Activated naive CD4-positive, alpha-beta T cell treated with anti-CD3 and anti-CD28 coated beads for 36 hours (primary cell): ENCODE results near the gene ZFHX3. TPM values are rescaled to one million over a fixed set of nuclear protein-coding genes. Genes with fewer than 3 reads are reported as not detected.

Experiments
- CTCF ChIA-PET: fragments of 350-600 bp; sonication (Branson Sonifier 250); formaldehyde crosslinking; loops from one replicate; lab custom pipeline; 2021; ENCODE audit warnings: antibody characterized with exemption; lab: Charles Lee
- DNase-seq: peaks from one replicate; pipeline ENCODE4 v3.0.0-alpha.2; 2020
- H3K27ac Mint-ChIP-seq: one replicate; pipeline ENCODE4 v1.8.0; 2021; ENCODE audit warnings: mild to moderate bottlenecking, mixed read lengths
- H3K27me3 Mint-ChIP-seq: one replicate; pipeline ENCODE4 v1.8.0; 2021; ENCODE audit warnings: low read depth, mixed read lengths
- H3K36me3 Mint-ChIP-seq: one replicate; pipeline ENCODE4 v1.8.0; 2021; ENCODE audit warnings: low read depth, mixed read lengths
- H3K4me1 Mint-ChIP-seq: one replicate; pipeline ENCODE4 v1.8.0; 2021; ENCODE audit warnings: low read depth, mixed read lengths
- H3K4me3 Mint-ChIP-seq: one replicate; pipeline ENCODE4 v1.8.0; 2021; ENCODE audit warnings: mild to moderate bottlenecking, moderate library complexity, mixed read lengths
- H3K9me3 Mint-ChIP-seq: one replicate; pipeline ENCODE4 v1.8.0; 2021; ENCODE audit warnings: mixed read lengths
- intact Hi-C: fragments of 100-400 bp; cut with micrococcal nuclease; formaldehyde crosslinking; loops from one replicate; pipeline ENCODE4 v1.15.1; 2023
- total RNA-seq, 2 experiments: library from RNA; stranded (reverse); gene quantifications; one replicate each; pipeline ENCODE4 v1.2.3, GENCODE V29; 2021

Gene ZFHX3, protein sequence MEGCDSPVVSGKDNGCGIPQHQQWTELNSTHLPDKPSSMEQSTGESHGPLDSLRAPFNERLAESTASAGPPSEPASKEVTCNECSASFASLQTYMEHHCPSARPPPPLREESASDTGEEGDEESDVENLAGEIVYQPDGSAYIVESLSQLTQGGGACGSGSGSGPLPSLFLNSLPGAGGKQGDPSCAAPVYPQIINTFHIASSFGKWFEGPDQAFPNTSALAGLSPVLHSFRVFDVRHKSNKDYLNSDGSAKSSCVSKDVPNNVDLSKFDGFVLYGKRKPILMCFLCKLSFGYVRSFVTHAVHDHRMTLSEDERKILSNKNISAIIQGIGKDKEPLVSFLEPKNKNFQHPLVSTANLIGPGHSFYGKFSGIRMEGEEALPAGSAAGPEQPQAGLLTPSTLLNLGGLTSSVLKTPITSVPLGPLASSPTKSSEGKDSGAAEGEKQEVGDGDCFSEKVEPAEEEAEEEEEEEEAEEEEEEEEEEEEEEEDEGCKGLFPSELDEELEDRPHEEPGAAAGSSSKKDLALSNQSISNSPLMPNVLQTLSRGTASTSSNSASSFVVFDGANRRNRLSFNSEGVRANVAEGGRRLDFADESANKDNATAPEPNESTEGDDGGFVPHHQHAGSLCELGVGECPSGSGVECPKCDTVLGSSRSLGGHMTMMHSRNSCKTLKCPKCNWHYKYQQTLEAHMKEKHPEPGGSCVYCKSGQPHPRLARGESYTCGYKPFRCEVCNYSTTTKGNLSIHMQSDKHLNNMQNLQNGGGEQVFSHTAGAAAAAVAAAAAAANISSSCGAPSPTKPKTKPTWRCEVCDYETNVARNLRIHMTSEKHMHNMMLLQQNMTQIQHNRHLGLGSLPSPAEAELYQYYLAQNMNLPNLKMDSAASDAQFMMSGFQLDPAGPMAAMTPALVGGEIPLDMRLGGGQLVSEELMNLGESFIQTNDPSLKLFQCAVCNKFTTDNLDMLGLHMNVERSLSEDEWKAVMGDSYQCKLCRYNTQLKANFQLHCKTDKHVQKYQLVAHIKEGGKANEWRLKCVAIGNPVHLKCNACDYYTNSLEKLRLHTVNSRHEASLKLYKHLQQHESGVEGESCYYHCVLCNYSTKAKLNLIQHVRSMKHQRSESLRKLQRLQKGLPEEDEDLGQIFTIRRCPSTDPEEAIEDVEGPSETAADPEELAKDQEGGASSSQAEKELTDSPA (N-terminal part only)
- under 1 TPM; 0.44 to 0.72 TPM for total RNA-seq

DNA sequence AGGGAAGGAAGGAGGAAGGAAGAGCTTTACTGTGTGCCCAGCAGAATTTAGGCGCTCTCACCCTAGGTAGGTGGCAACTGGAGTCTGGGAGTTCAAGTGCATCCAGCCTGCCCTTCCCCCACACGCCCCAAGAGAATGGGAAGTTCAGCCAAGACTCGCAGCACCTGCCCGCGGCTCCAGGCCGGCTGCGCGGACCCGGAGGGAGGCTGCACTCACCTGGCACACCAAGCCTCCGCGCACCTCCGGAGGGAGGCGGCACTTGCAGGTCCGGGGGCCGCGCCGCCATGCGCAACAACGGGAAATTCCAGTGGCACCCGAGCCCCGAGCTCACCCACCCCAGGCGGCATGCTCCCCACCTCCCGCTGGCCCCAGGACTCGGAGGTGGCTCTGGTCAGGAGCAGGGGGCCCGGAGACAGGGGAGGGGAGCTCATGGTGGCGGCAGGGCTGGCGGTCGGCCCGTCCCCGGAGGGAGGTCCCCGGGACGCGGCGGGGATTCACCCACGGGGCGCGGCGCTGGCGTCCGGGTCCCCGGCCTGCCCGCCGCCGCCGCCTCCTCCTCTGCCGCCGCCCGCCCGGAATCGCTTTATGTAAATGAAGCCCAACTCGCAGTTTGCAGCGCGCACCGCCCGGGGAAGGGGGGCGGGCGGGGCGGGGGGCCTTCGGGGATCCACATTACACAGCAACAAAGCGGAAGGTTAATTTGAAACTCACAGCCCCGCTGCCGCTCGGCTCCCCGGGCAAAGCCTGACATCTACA is at the start of gene ZFHX3:
TSS of gene ZFHX3 (minus strand) at position 593 of the 756 bp plus-strand sequence. CDS start 87,983 bp downstream, outside the sequence.
- Mint-ChIP-seq H3K27ac (no peak within 1 kb of the TSS), H3K4me3 (peak within 1 kb of the TSS; percentile 46), H3K36me3 (no peaks in the 10 kb centered on the region), H3K4me1 (peaks cover 4% of the 10 kb centered on the region), H3K27me3 (peaks cover 24% of the 10 kb centered on the region), H3K9me3 (no peaks in the 10 kb centered on the region)
- intact Hi-C loops: loop anchor here (2.0 kb wide), 1 partner anchor 215 kb away; no protein-coding TSS in a partner anchor
- peak; percentile 57 for DNase-seq
- CTCF ChIA-PET: no interaction called here

DNA sequence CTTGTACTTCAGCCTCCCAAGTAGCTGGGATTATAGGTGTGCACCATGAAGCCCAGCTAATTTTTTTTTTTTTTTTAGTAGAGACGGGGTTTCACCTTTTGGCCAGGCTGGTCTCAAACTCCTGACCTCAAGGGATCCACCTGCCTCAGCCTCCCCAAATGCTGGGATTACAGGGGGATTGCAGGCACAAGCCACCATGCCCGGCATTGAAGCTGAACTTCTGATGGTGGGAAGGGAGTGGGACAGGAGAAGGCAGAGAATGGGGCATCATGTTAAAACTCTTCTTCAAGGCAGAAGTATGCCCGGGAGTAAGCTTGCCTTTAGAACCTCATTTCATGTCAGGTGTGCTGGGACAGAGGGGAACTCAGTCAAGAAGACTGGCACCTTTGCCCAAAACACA is 48.6 kb upstream of the ZFHX3 start:
- Mint-ChIP-seq H3K4me1 (peaks cover 6% of the 10 kb centered on the region), H3K27ac (no peak overlapping the region), H3K4me3 (no peak overlapping the region), H3K9me3 (no peaks in the 10 kb centered on the region), H3K27me3 (no peaks in the 10 kb centered on the region), H3K36me3 (peaks cover 1% of the 10 kb centered on the region)
- no peak for DNase-seq
- CTCF ChIA-PET: interaction anchor here (0.6 kb wide), 1 partner anchor 26 kb away, joined by 3 read pairs; no protein-coding TSS in a partner anchor
- intact Hi-C loops: no loop called here

DNA sequence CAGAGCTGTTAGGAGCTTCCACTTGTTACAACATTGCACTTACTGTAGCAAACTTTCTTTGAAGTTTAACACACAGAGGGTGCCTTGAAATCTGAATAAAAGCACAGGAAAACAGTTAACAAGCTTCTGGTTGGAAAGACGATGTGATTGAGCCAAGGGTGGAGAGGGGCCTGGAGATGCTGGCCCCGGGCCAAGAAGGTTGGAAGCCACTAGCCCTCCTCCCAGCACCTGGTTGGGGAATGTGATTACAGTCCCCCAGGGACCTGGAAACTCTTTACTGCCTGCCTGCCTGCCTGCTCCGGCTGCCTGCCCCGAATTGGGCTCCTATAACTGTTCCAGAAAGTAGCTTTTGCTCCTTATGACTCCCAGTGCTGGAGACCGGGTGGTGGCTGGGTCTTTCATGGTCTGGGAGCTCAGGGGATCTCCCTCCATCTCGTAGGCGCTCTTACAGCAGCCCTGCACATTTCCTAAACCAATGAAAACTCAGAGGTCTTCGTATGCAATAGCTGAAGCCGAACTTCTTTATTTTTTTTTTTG is 48.0 kb upstream of the ZFHX3 start:
- intact Hi-C loops: no loop called here
- CTCF ChIA-PET: interaction anchor here (0.6 to 0.7 kb wide), 2 partner anchors 27 to 263 kb away, joined by 3 read pairs; no protein-coding TSS in a partner anchor
- peaks cover 6% of the 10 kb centered on the region for H3K4me1 Mint-ChIP-seq

DNA sequence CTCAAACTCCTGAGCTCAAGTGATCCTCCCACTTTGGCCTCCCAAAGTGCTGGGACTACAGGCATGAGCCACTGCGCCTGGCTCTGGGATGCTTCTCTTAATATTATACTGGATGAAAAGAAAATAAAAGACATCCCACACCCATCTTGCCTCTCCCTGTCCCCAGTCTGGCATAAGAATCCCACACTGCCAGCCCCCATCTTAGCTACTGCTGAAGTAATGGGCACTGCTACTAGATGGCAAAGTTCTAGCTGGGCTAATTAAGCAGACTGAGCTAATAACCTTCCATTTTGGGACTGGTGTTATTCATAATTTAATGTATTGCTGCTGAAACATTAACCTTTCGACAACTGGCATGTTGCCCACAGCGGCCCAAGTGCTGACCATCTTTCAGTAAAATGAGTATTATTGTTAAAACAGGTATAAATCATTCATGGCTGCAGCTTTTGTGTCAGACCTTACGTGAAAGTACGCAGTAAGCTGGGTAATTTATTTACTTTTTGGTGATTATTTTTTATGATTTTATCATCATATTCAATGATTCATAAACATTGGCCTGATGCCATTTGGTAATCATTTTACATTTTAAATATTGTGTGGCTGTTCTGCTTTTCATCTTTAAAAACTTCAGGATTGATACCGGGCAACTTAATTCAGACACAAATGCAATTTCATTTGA is 47.4 kb upstream of the ZFHX3 start:
- CTCF ChIA-PET: interaction anchor here (0.7 kb wide), 1 partner anchor 263 kb away, joined by 3 read pairs; no protein-coding TSS in a partner anchor
- Mint-ChIP-seq H3K36me3 (peaks cover 1% of the 10 kb centered on the region), H3K27me3 (no peaks in the 10 kb centered on the region), H3K27ac (no peak overlapping the region), H3K9me3 (no peaks in the 10 kb centered on the region), H3K4me3 (no peak overlapping the region), H3K4me1 (peaks cover 6% of the 10 kb centered on the region)
- intact Hi-C loops: no loop called here
- DNase-seq: no peak

More for the DNA sequence above, 48.0 kb upstream of the ZFHX3 start:
- Mint-ChIP-seq H3K27me3 (no peaks in the 10 kb centered on the region), H3K4me3 (no peak overlapping the region), H3K27ac (no peak overlapping the region), H3K9me3 (no peaks in the 10 kb centered on the region), H3K36me3 (peaks cover 1% of the 10 kb centered on the region)
- no peak for DNase-seq

DNA sequence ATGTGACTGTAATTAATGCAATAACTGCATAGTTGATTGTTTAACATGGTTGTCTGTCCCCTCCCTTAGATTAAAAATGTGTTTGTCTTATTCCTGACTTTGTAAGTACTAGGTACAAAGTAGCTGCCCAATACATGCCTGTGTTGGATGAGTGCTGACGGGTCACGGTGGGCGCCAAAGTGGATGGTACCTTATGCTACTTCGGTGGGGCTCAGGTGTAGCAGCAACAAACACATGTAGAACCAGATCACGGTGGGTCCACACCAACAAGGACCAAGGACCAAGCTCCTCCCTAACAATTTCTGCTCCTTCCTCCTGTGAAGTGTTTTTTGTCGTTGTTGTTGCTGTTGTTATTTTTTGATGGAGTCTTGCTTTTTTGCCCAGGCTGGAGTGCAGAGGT is 46.4 kb upstream of the ZFHX3 start:
- H3K9me3 Mint-ChIP-seq: no peaks in the 10 kb centered on the region
- H3K4me3 Mint-ChIP-seq: no peak overlapping the region
- peaks cover 6% of the 10 kb centered on the region for H3K4me1 Mint-ChIP-seq
- H3K36me3 Mint-ChIP-seq: peaks cover 1% of the 10 kb centered on the region
- CTCF ChIA-PET: no interaction called here
- H3K27ac Mint-ChIP-seq: no peak overlapping the region
- H3K27me3 Mint-ChIP-seq: no peaks in the 10 kb centered on the region
- intact Hi-C loops: no loop called here
- DNase-seq: no peak

DNA sequence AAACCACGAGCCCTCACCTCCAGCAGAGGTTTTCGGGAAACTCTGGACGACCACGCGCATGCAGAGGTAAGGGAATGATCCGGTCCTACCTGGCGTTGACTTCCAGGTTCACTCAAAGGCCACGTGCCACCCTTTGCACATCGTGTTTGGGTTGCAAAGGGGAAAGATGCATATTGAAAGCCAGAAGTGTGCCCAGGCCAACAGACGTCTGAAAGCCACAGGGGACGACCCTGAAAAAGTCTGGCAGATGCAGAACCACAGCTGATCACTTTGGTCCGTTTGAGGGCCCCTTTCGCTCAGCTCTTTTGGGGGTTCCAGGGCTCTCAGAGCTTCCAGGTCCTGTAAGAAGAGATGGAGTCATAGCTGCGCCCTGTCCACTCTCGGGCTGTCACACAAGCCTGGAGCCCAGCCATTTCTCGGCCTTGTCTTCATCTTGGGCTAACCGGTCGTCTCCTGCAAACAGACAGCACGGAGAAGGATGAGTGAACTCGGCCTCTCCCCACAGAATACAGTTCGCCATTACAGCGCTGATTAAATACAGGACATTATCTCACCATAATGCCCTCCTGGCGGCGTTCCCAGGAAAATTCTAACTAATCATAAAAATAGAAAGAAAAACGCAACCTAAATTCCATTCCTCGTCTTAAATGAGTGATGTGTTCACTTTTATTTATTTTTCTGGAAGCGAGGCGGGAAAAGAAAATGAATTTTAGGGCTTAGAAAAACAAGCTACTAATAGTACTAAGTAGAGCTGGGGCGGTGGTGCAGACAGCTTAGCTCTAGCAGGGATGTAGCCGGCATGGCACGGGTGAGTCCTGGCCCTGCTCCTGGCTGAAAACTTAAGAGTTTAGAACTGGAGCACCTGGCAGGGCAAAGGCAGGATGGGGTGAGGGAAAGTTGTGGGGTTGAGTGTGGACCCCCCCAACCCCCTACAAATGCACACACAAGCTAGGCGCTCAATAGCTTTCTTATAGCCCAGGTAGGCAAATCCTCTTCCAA is 45.5 kb upstream of the ZFHX3 start:
- CTCF ChIA-PET: no interaction called here
- Mint-ChIP-seq H3K27ac (no peak overlapping the region), H3K4me3 (no peak overlapping the region), H3K9me3 (no peaks in the 10 kb centered on the region), H3K4me1 (peaks cover 6% of the 10 kb centered on the region), H3K36me3 (peaks cover 1% of the 10 kb centered on the region), H3K27me3 (no peaks in the 10 kb centered on the region)
- intact Hi-C loops: no loop called here
- DNase-seq: no peak

DNA sequence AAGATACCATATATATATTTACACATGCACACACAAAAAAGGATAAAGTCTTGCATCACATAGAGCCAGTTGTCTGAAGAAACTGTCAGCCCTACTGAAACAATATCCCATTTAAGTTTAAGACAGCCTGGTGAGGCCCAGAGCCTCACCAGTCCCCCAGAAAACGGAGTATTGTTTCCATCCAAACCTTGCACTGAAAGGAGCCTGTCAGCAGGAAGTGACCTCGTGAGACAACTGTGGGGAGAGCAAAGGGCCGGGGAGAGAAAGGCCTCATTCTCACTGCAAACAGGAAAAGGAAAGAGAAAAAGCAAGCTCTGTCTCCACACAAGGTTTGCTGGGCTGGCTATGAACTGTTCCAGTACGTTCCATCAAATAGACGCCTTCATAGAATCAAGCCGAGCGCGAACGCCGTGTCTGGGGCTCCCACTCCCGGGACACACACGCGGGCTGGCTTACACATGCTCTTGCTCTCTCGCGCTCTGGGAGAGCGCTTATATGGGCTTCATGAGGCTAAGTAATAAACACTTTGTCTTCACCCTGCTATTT is 44.4 kb upstream of the ZFHX3 start:
- intact Hi-C loops: no loop called here
- no peak for DNase-seq
- Mint-ChIP-seq H3K27ac (peak overlapping the region; percentile 62), H3K4me1 (peaks cover 6% of the 10 kb centered on the region), H3K27me3 (no peaks in the 10 kb centered on the region), H3K36me3 (peaks cover 1% of the 10 kb centered on the region), H3K9me3 (no peaks in the 10 kb centered on the region), H3K4me3 (no peak overlapping the region)
- CTCF ChIA-PET: interaction anchor here (0.6 kb wide), 1 partner anchor 70 kb away, joined by 6 read pairs; no protein-coding TSS in a partner anchor

DNA sequence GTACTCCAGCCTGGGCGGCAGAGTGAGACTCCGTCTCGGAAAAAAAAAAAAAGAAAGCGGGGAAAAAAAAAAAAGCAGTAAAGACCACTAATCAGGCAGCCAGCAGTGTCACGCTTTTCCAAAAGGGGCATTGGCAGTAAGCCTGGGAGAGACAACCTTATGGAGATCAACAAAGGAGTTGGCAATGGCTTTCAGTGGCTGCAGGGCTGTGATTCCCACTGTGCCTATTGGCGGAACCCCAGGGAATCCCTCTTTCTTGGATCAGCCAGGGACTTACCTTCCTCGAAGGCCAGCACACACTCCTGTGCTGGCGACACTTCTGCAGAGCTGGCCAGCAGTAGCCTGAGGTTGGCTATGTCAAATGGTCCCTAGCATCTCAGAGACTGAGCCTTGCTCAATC is 43.2 kb upstream of the ZFHX3 start:
- peaks cover 1% of the 10 kb centered on the region for H3K36me3 Mint-ChIP-seq
- peaks cover 2% of the 10 kb centered on the region for H3K27me3 Mint-ChIP-seq
- H3K27ac Mint-ChIP-seq: no peak overlapping the region
- CTCF ChIA-PET: no interaction called here
- no peak for DNase-seq
- intact Hi-C loops: no loop called here
- H3K4me3 Mint-ChIP-seq: no peak overlapping the region
- peaks cover 1% of the 10 kb centered on the region for H3K9me3 Mint-ChIP-seq
- H3K4me1 Mint-ChIP-seq: peaks cover 6% of the 10 kb centered on the region

DNA sequence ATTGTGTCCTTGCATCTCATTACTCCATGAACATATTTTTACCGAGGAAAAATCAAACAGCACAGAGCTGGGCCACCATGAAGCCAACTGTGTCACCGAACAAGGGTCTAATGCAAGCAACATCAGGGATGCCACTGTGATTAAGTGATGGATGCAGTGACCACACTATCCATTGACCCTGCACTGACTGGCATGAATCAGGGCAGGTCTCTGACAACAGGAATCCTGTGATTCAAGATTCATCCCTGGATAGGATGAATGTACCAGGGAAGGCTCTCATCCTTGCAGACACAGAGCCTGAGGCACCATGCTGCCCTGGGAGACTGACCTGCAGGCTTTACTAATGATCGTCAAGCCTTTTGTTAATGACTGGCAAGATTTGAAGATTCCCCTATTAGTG is 41.5 kb upstream of the ZFHX3 start:
- CTCF ChIA-PET: no interaction called here
- H3K36me3 Mint-ChIP-seq: peaks cover 1% of the 10 kb centered on the region
- DNase-seq: no peak
- no peak overlapping the region for H3K27ac Mint-ChIP-seq
- no peak overlapping the region for H3K4me3 Mint-ChIP-seq
- H3K9me3 Mint-ChIP-seq: peaks cover 6% of the 10 kb centered on the region
- intact Hi-C loops: no loop called here
- peaks cover 5% of the 10 kb centered on the region for H3K27me3 Mint-ChIP-seq
- H3K4me1 Mint-ChIP-seq: peaks cover 6% of the 10 kb centered on the region

DNA sequence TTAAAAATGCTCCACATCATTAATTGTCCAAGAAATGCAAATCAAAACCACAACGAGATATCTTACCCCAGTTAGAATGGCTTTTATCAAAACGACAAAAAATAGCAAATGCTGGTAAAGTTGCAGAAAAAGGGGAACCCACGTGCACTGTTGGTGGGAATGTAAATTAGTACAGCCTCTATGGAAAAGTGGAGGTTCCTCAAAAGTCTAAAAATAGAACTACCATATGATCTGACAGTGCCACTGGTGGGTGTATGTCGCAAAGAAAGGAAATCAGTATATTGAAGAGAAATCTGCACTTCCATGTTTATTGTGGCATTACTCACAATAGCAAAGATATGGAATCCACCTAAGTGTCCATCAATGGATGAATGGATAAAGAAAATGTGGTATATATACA is 38.2 kb upstream of the ZFHX3 start:
- Mint-ChIP-seq H3K4me3 (no peak overlapping the region), H3K4me1 (no peaks in the 10 kb centered on the region), H3K36me3 (no peaks in the 10 kb centered on the region), H3K27ac (no peak overlapping the region), H3K27me3 (peaks cover 5% of the 10 kb centered on the region), H3K9me3 (peaks cover 6% of the 10 kb centered on the region)
- no peak for DNase-seq
- CTCF ChIA-PET: interaction anchor here (0.8 kb wide), 1 partner anchor 253 kb away, joined by 3 read pairs; no protein-coding TSS in a partner anchor
- intact Hi-C loops: no loop called here
